Measurements from ENCODE around the gene TCP10L.

Gene TCP10L

DNA sequence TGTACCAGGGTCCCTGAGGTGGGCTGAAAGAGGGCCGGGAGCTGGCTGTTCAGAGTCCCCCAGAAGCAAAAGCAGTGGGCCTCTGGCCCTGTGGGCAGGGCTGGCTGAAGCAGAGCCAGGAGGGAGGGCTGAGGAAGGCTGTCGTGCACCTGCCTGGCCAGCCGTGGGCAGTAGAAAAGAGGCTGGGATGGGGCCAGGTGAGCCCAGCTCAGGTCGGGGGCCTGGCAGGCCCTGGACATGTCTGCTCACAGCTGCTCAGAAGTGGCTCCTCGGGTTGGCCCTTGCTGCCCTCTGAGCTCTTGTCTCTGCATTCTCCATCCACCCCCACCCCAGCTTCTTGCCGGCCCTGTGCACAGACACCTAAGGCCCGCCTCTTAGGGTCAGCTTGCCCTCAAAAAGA lies 60.0 kb downstream of the TCP10L start:
- H3K9ac ChIP-seq (ENCODE audit: low read depth in 1 of 2, low read length in 2 of 2), result no peak overlapping the region
- H3K27me3 ChIP-seq (ENCODE audit: control insufficient read depth in 1 of 2, insufficient read depth in 2 of 2, low read length in 2 of 2), result no peaks in the 10 kb centered on the region
- no peak overlapping the region for H3K27ac ChIP-seq (ENCODE audit: low read depth, low read length)
- no peak overlapping the region for H3K4me3 ChIP-seq (ENCODE audit: low read depth in 1 of 2, low read length in 2 of 2)
- H3K4me1 ChIP-seq (ENCODE audit: control insufficient read depth in 1 of 2, insufficient read depth in 2 of 2, low read length in 2 of 2), result no peaks in the 10 kb centered on the region
- no peaks in the 10 kb centered on the region for H3K9me3 ChIP-seq (ENCODE audit: control insufficient read depth in 1 of 2, low read length in 2 of 2)
- H3K36me3 ChIP-seq (ENCODE audit: control insufficient read depth in 1 of 2, insufficient read depth in 2 of 2, low read length in 2 of 2), result no peaks in the 10 kb centered on the region

DNA sequence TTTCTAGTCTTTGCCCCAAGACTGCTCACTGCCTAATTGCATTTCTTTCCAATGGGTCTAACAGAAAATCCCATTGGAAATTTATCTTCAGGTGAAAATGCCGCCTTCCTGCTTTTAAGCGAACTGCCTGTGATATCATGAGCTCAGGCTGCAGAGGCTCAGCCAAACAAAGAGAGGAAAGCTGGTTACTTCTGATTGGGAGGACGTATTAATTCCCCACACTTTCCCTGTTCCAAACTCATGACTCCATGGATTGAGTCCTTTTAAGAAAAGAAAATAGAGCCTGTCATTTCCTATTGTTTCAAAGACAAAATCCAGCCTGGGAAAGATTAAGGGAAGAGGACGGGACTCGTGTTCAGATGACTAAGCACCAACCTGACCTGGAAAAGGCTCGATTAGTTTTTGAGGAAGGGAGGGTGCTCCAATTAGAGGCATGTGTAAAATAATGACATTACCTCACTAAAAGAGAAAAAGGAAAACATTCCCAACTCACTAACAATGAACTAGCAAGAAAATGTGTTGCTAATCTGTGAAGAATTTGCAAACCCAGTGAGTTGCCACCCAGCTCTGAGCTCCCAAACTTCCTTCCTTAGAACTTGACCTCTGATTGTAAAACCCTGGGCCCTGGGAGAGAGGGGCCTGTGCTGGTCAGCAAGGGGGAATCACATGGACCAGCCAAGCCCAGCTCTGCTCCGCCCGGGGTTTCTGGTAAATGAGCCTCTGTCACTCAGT lies 61.2 kb downstream of the TCP10L start:
- H3K4me3 ChIP-seq (ENCODE audit: low read depth in 1 of 2, low read length in 2 of 2), result no peak overlapping the region
- no peak overlapping the region for H3K9ac ChIP-seq (ENCODE audit: low read depth in 1 of 2, low read length in 2 of 2)
- no peaks in the 10 kb centered on the region for H3K4me1 ChIP-seq (ENCODE audit: control insufficient read depth in 1 of 2, insufficient read depth in 2 of 2, low read length in 2 of 2)
- H3K9me3 ChIP-seq (ENCODE audit: control insufficient read depth in 1 of 2, low read length in 2 of 2), result no peaks in the 10 kb centered on the region
- no peaks in the 10 kb centered on the region for H3K36me3 ChIP-seq (ENCODE audit: control insufficient read depth in 1 of 2, insufficient read depth in 2 of 2, low read length in 2 of 2)
- no peaks in the 10 kb centered on the region for H3K27me3 ChIP-seq (ENCODE audit: control insufficient read depth in 1 of 2, insufficient read depth in 2 of 2, low read length in 2 of 2)
- H3K27ac ChIP-seq (ENCODE audit: low read depth, low read length), result no peak overlapping the region

Measured in duodenal mucosa (tissue), 2 donors.